Natural killer cell (primary cell): ENCODE data around the gene KAT14. TPM values are rescaled to one million over a fixed set of nuclear protein-coding genes. Genes with fewer than 3 reads are reported as not detected.
"Not testable (repeated sequence)": the region's sequence is repeated elsewhere in the genome, so short reads cannot be mapped to it uniquely, and the experiment has no call there.

Experiments used
- ATAC-seq, 3 donors: fragments of 150-1000 bp in 2 of 3; fragments of 200-7000 bp in 1 of 3; cut with Tn5 transposase; 1 replicate in 1 of 3; 2 replicates in 2 of 3; pipeline ENCODE4 v1.10.0; 2021; ENCODE audit warnings: mild to moderate bottlenecking in 2 of 3, moderate library complexity in 2 of 3
- DNase-seq, 2 donors: peaks; one replicate each; pipeline versions ENCODE4 v3.0.0 to v3.0.0-alpha.2; 2013 to 2021; ENCODE audit warnings: mixed read lengths in 1 of 2
- H3K27ac ChIP-seq: one replicate; pipeline ENCODE4 v1.5.1; 2013; ENCODE audit warnings: mild to moderate bottlenecking, low read length
- H3K27me3 ChIP-seq: one replicate; pipeline ENCODE4 v1.6.1; 2013; ENCODE audit warnings: low read length; ENCODE audit not compliant: control insufficient read depth, insufficient read depth
- H3K36me3 ChIP-seq: one replicate; pipeline ENCODE4 v1.6.1; 2013; ENCODE audit warnings: low read length; ENCODE audit not compliant: control insufficient read depth, insufficient read depth
- H3K4me1 ChIP-seq: one replicate; pipeline ENCODE4 v1.6.1; 2013; ENCODE audit warnings: low read length; ENCODE audit not compliant: control insufficient read depth, insufficient read depth
- H3K4me3 ChIP-seq: one replicate; pipeline ENCODE4 v1.5.1; 2013; ENCODE audit warnings: low read length
- H3K9me3 ChIP-seq: one replicate; pipeline ENCODE4 v1.6.1; 2013; ENCODE audit warnings: low read length; ENCODE audit not compliant: control insufficient read depth, insufficient read depth
- H3K27ac Mint-ChIP-seq, 2 donors: one replicate each; pipeline ENCODE4 v1.8.0; 2022; ENCODE audit warnings: mild to moderate bottlenecking in 2 of 2, mixed read lengths in 2 of 2, moderate library complexity in 1 of 2
- H3K27me3 Mint-ChIP-seq, 2 donors: one replicate each; pipeline ENCODE4 v1.8.0; 2022; ENCODE audit warnings: low read depth in 2 of 2, mixed read lengths in 2 of 2
- H3K36me3 Mint-ChIP-seq: one replicate; pipeline ENCODE4 v1.8.0; 2022; ENCODE audit warnings: mixed read lengths
- H3K4me1 Mint-ChIP-seq, 2 donors: one replicate each; pipeline ENCODE4 v1.8.0; 2022; ENCODE audit warnings: mixed read lengths in 2 of 2
- H3K4me3 Mint-ChIP-seq: one replicate; pipeline ENCODE4 v1.8.0; 2022; ENCODE audit warnings: mild to moderate bottlenecking, moderate library complexity, mixed read lengths
- H3K9me3 Mint-ChIP-seq, 2 donors: one replicate each; pipeline ENCODE4 v1.8.0; 2022; ENCODE audit warnings: mixed read lengths in 2 of 2
- WGBS: methylation state at CpG from one replicate; pipeline ENCODE4 v1.1.7; 2013; ENCODE audit warnings: missing lambda C conversion rate; ENCODE audit not compliant: insufficient coverage; 5-methylcytosine and 5-hydroxymethylcytosine counted together
- intact Hi-C: fragments of 100-400 bp; cut with micrococcal nuclease; formaldehyde crosslinking; loops from one replicate; pipeline ENCODE4 v1.14.2; 2022
- total RNA-seq, 4 donors: library from RNA; stranded (reverse); fragments of 120-200 nt in 1 of 4; gene quantifications; one replicate each; pipeline versions ENCODE4 v1.2.3 to v1.2.4, GENCODE V29; 2013 to 2022
- TF ChIP-seq, protein P1 (sequence below): fragments of 200-600 bp; IDR thresholded peaks from one replicate; pipeline ENCODE4 v1.8.0; 2022; ENCODE audit warnings: antibody characterized with exemption

Gene KAT14
- total RNA-seq, 3 donors from 2014 or later (not counting 1 experiment from before 2014, with no cell fraction given), result 9.7 to 13.0 (median 10.9) TPM

DNA sequence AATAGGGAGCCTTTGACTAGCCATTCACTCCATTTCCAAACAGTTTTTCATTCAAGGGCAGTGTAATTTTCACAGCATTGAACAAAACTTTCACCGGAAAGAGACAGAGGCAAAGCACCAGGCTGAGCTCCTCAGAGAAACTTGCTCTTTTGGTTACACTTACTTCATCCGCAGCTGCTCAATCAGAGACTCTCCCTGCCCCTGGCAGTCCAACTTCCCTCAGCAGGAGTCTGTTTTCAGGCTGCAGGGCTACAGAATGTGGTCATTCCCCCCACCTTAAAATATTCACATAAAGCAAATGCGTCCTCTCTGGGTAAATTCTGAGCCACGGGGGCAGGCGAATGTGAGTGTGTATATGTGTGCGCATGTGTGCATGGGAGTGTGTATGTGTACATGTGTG lies 80.6 kb downstream of the KAT14 start:
- Histone ChIP-seq H3K27me3 (no peaks in the 10 kb centered on the region), H3K4me3 (no peak overlapping the region), H3K9me3 (no peaks in the 10 kb centered on the region), H3K36me3 (no peaks in the 10 kb centered on the region), H3K27ac (no peak overlapping the region), H3K4me1 (no peaks in the 10 kb centered on the region)
- TF ChIP-seq, protein P1, sequence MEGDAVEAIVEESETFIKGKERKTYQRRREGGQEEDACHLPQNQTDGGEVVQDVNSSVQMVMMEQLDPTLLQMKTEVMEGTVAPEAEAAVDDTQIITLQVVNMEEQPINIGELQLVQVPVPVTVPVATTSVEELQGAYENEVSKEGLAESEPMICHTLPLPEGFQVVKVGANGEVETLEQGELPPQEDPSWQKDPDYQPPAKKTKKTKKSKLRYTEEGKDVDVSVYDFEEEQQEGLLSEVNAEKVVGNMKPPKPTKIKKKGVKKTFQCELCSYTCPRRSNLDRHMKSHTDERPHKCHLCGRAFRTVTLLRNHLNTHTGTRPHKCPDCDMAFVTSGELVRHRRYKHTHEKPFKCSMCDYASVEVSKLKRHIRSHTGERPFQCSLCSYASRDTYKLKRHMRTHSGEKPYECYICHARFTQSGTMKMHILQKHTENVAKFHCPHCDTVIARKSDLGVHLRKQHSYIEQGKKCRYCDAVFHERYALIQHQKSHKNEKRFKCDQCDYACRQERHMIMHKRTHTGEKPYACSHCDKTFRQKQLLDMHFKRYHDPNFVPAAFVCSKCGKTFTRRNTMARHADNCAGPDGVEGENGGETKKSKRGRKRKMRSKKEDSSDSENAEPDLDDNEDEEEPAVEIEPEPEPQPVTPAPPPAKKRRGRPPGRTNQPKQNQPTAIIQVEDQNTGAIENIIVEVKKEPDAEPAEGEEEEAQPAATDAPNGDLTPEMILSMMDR, result no peak
- no peaks in the 10 kb centered on the region for H3K9me3 Mint-ChIP-seq
- 98% methylated on average over 4 of the region's 6 CpGs for WGBS
- no peak overlapping the region for H3K4me3 Mint-ChIP-seq
- DNase-seq, result no peak
- no peaks in the 10 kb centered on the region for H3K4me1 Mint-ChIP-seq
- H3K36me3 Mint-ChIP-seq, result no peaks in the 10 kb centered on the region
- intact Hi-C loops, result no loop called here
- no peak for ATAC-seq
- no peak overlapping the region for H3K27ac Mint-ChIP-seq
- peaks cover 4 to 23% of the 10 kb centered on the region in 2 donors for H3K27me3 Mint-ChIP-seq

GRCh38 chr20:18223409-18223808 lies 85.7 kb downstream of the KAT14 start:
- Mint-ChIP-seq H3K27me3 (peaks cover 10 to 25% of the 10 kb centered on the region in 2 donors), H3K4me3 (no peak overlapping the region), H3K9me3 (no peaks in the 10 kb centered on the region), H3K36me3 (no peaks in the 10 kb centered on the region), H3K4me1 (no peaks in the 10 kb centered on the region), H3K27ac (no peak overlapping the region)
- Histone ChIP-seq H3K27ac (no peak overlapping the region), H3K4me3 (no peak overlapping the region), H3K4me1 (no peaks in the 10 kb centered on the region), H3K36me3 (no peaks in the 10 kb centered on the region), H3K9me3 (no peaks in the 10 kb centered on the region), H3K27me3 (no peaks in the 10 kb centered on the region)
- ATAC-seq, result no peak
- WGBS, result 59% methylated on average over 5 of the region's 5 CpGs
- TF ChIP-seq, protein P1, result no peak
- intact Hi-C loops, result no loop called here
- DNase-seq, result no peak

GRCh38 chr20:18224968-18225568 lies 87.4 kb downstream of the KAT14 start:
- no peaks in the 10 kb centered on the region for H3K27me3 ChIP-seq
- ATAC-seq, result no peak
- no peaks in the 10 kb centered on the region for H3K9me3 ChIP-seq
- TF ChIP-seq, protein P1, result no peak
- Mint-ChIP-seq H3K4me1 (no peaks in the 10 kb centered on the region), H3K9me3 (no peaks in the 10 kb centered on the region), H3K27me3 (peaks cover 10 to 25% of the 10 kb centered on the region in 2 donors), H3K36me3 (no peaks in the 10 kb centered on the region), H3K4me3 (no peak overlapping the region), H3K27ac (no peak overlapping the region)
- H3K36me3 ChIP-seq, result no peaks in the 10 kb centered on the region
- H3K27ac ChIP-seq, result no peak overlapping the region
- intact Hi-C loops, result no loop called here
- DNase-seq, result no peak
- no peak overlapping the region for H3K4me3 ChIP-seq
- no peaks in the 10 kb centered on the region for H3K4me1 ChIP-seq
- WGBS, result 66% methylated on average over 9 of the region's 9 CpGs

DNA sequence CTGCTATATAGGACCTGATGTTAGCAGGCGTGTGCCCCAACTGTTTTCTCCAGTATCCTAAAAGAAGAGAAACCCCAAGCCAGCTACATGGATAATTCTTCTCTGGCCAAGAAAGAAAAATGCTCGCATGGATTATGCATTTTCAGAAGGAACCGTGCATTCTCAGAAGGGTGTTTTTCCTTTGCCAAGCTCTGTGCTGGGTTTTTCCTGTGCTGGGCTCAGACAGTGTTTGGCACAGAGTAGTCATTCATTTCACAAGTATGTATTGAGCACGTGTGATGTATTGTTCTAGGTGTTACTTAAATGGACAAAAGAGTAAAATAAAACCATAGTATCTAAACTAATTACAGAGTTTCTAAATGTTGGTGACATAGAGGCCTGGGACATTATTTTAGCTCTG lies 88.0 kb downstream of the KAT14 start:
- Histone ChIP-seq H3K4me1 (no peaks in the 10 kb centered on the region), H3K4me3 (no peak overlapping the region), H3K27ac (no peak overlapping the region), H3K36me3 (no peaks in the 10 kb centered on the region), H3K27me3 (no peaks in the 10 kb centered on the region), H3K9me3 (no peaks in the 10 kb centered on the region)
- Mint-ChIP-seq H3K36me3 (no peaks in the 10 kb centered on the region), H3K27ac (no peak overlapping the region), H3K4me1 (no peaks in the 10 kb centered on the region), H3K27me3 (peaks cover 10 to 25% of the 10 kb centered on the region in 2 donors), H3K4me3 (no peak overlapping the region), H3K9me3 (no peaks in the 10 kb centered on the region)
- WGBS, result 85% methylated on average over 3 of the region's 4 CpGs
- TF ChIP-seq, protein P1, result no peak
- DNase-seq, result no peak
- intact Hi-C loops, result no loop called here
- ATAC-seq, result no peak

- H3K4me1 ChIP-seq, H3K27ac ChIP-seq, H3K27ac Mint-ChIP-seq, H3K9me3 Mint-ChIP-seq, H3K27me3 ChIP-seq, H3K36me3 ChIP-seq, H3K4me3 Mint-ChIP-seq, H3K9me3 ChIP-seq, ATAC-seq, H3K4me1 Mint-ChIP-seq, H3K4me3 ChIP-seq, DNase-seq, intact Hi-C loops, H3K36me3 Mint-ChIP-seq: not testable (repeated sequence)
- 93% methylated on average over 28 of the region's 28 CpGs for WGBS
- peaks cover 7 to 16% of the 10 kb centered on the region in 2 donors for H3K27me3 Mint-ChIP-seq
Observed at GRCh38 chr20:18226741-18227140, 89.1 kb downstream of the KAT14 start.
